ENCODE results near the gene UFSP2.
"Not testable (repeated sequence)": the region's sequence is repeated elsewhere in the genome, so short reads cannot be mapped to it uniquely, and the experiment has no call there.

The UFSP2 gene

GRCh38 chr4:185384061-185384460 is 41.7 kb downstream of the UFSP2 start:
- no peak for DNase-seq (ENCODE audit: low read depth)

DNA sequence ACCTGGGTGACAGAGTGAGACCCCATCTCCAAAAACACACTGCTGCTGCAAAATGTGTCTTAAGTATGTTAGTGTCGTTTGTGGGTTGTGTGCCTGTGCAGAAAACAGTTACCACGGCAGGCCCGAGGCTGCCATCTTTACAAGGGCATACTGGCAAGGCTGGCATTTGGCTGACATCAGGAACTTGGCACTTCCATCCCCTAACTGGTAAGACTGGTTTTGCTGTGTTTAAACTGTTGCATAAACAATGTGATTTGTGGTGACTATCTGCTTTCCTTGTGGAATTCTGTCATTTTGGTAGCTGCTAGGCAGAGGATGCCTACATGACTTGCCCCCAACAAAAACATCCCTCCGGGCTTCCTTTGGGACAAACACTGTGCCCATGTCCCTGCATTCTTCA is 42.3 kb downstream of the UFSP2 start:
- no peak for DNase-seq (ENCODE audit: low read depth)

DNA sequence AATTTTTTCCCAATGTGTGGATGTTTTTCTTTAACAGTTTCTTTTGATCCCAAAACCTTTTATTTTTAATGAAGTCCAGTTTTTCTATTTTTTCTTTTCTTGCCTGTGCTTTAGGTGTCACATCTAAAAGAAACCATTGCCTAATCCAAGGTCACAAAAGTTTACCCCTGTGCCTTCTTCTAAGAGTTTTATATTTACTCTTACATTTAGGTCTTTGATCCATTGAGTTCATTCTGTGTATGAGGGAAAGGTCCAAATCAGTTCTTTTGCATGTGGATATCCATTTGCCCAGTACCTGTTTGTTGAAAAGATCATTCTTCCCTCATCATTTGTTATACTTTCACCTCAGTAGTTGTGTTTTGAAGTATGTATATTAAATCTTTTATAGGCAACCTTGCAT is 43.0 kb downstream of the UFSP2 start:
- no peak for DNase-seq (ENCODE audit: low read depth)

GRCh38 chr4:185381288-185382196 is 44.2 kb downstream of the UFSP2 start:
- no peak for DNase-seq (ENCODE audit: low read depth)

DNA sequence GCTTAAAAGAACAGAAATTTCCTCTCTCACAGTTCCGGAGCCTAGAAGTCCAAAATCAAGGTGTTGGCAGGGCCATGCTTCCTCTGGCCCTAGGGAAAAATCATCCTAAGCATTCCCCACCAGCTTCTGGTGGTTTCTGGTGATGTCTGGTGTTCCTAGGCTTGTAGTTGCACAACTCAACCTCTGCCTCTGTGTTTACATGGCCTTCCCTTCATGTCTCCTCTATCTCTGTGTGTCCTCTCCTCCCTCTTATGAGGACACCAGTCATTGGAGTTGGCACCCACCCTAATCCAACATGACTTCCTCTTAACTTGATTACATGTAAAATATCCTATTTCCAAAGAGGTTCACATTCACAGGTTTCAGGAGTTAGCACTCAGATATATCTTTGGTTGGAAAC is 45.4 kb downstream of the UFSP2 start:
- no peak for DNase-seq (ENCODE audit: low read depth)

DNA sequence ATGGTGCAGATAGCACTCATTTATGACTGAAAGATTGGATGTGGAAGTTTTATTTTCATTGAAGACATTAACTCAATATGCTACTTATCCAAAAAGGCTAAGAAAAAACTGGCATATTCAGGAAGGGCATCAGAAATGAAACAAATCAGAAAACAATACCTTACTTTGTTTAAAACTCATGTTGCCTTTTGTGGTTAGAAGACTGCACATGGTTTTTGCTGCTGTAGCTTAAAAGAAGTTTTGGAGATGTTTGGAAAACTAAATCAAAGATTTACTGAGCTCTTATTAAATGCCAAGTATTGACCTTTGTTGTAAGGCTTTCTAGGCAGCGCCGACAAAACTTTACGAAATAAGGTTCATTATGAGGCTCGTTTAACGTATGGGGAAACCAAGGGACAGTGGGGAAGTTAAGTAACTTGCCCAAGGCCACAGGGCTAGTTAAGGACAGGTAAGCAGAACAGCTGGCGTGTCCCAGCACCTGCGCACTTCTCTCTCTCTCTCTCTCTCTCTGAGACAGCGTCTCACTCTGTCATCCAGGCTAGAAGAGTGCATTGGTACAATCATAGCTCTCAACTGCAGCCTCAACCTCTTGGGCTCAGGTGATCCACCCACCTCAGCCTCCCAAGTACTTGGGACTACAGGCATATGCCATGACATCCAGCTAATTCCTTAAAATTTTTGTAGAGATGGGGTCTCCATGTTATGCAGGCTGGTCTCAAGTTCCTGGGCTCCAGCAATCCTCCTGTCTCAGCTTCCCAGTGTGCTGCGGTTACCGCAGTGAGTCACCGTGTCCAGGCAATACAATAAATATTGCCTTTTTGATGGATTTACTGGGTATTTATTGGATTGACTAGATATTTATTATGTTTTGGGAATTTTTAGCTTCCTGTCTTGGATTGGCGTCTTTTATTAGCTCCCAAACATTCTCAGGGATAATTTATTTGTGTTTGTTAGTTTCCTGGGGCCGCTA is 46.2 kb downstream of the UFSP2 start:
- DNase-seq (ENCODE audit: low read depth), result no peak

DNA sequence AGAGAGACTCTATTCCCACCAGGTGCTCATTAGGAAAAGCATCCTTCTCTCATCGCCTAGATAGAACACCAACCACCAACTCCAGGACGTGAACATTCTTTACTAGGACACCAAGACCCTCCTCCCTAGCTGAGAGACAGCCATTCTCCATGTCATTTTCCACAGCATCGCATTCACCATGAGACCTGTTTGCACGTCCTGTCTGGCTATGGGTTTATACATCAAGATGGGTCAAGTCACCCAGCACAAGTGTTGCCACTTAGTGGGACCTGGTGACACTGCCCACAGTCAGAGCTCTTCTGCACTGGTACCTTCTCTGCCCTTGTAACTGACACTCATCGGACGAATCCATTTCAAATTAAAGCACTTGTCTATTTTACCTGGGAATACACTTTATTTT is 47.5 kb downstream of the UFSP2 start:
- no peak for DNase-seq (ENCODE audit: low read depth)

DNA sequence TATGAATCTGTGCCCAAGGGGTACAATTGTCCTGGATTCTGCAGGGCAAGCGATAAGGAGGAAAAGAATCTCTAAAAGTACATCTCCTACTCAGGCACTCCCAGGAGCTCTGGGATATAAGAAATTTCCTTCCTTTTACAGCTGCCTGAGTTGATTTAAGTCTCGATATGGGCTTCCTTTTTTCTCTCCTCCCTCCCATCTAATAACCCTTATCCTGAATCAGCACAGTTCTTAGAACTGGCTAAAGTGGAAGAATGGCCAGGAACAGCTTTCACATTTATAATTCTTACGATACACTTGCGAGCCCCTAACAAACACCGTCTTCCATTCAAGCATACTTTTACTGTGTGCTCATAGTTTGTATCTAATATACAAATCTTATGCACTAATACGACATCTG is 51.2 kb downstream of the UFSP2 start:
- DNase-seq (ENCODE audit: low read depth), result no peak

- DNase-seq (ENCODE audit: low read depth), result no peak
These were observed 51.7 kb downstream of the UFSP2 start for GRCh38 chr4:185374027-185374426.

DNA sequence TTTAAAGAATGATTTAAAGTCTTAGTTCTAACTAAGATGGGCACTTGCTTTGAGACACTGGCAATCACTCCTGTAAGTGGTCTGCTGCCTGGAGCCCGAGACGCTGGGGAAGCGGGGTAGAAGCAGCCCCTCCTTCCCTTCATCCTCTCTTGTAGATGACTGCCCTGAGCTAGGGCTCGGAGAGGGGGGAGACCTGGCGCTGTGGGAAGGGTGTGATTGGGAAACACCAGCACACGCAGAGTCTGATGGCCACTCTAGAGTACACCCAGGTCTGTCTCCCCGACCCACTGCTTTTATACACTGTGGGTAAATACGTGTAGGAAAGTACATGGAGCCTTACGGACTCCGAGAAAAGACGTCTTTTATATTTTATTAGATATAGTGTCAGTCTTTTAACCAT is 54.1 kb downstream of the UFSP2 start:
- no peak for DNase-seq (ENCODE audit: low read depth)

- no peak for DNase-seq (ENCODE audit: low read depth)
These were observed 55.4 kb downstream of the UFSP2 start for GRCh38 chr4:185370268-185370949.

- no peak for DNase-seq (ENCODE audit: low read depth)
These were observed 56.0 kb downstream of the UFSP2 start for GRCh38 chr4:185369731-185370130.

DNA sequence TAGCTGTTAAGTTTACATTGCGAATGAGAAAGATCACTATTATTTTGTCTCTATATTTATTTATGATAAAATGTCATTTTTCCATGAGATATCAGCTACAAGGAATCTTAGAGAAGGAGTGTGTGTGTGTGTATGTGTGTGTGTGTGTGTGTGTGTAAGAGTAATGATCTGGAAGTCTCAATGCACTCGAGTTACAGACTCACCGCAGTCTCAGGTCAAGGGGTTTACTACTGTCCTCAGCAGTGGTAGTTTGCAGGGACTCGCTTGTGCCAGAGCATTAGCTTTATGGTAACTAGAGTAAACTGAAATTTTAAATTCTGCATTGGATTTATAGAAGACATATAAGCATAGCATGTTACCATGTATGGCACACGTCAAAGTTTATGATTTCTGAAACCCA is 60.9 kb downstream of the UFSP2 start:
- DNase-seq (ENCODE audit: low read depth), result no peak

- DNase-seq (ENCODE audit: low read depth), result no peak
These were observed 62.5 kb downstream of the UFSP2 start for GRCh38 chr4:185363251-185363650.

GRCh38 chr4:185362570-185362969 is 63.2 kb downstream of the UFSP2 start:
- not testable (repeated sequence) for DNase-seq (ENCODE audit: low read depth)

DNA sequence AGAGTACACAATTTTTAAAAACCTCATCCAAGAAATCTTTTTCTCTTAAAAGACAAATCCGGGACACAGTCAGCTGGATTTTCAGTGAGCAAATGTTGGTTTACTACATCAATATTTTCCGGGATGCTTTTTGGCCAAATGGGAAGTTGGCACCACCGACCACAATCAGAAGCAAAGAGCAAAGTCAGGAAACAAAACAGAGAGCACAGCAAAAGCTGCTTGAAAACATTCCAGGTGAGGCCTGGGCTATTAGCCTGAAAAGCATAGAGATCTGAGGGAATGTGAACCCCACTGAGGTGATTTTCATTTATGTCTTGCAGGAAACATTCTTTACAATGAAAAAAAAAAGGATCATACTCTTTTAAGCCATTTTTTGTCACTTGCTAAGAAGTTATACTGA is 63.9 kb downstream of the UFSP2 start:
- no peak for DNase-seq (ENCODE audit: low read depth)

DNA sequence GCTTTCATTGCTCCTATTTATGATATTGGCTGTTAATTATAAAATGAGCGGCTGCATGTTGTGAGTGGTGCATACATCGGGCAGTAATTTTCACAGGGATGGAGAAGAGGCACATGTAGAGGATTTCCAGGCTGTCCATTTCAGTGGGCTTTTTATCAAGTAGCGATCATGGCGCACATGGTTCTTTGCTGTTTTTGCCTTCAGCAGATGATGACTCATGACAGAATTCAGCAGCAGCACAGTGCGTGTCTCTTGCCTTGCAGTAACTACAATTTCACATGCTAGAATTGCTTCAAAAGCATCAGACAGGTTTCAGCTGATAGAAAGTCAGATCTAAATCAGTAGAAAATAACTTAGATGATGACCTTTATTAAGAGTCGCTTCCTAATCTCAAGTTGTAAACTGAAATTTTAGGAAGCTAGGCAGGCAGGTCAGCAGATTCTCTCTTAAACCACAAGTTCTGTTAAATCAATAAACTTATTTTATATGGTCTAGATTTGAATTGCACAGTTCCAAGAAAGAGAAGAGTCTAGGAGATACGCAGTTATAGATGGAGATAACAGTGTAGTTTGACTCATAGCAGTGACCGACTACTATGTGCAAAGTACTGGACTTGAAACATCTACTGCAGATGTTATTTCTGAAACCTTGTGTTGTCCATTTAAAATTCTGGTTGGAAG is 65.9 kb downstream of the UFSP2 start:
- DNase-seq (ENCODE audit: low read depth), result peak; percentile 8

DNA sequence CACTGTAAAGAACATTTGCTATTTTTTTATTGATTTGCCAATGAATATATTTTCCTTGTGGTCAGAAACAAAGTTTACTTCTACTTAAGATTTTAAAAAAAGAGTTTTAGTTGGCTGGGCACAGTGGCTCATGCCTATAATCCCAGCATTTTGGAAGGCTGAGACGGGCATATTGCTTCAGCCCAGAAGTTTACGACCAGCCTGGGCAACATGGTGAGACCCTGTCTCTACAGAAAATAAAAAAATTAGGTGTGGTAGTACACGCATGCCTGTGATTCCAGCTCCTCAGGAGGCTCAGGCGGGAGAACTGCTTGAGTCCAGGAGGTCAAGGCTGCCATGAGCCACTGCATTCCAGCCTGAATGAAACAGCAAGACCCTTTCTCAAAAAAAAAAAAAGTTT is 66.8 kb downstream of the UFSP2 start:
- no peak for DNase-seq (ENCODE audit: low read depth)

DNA sequence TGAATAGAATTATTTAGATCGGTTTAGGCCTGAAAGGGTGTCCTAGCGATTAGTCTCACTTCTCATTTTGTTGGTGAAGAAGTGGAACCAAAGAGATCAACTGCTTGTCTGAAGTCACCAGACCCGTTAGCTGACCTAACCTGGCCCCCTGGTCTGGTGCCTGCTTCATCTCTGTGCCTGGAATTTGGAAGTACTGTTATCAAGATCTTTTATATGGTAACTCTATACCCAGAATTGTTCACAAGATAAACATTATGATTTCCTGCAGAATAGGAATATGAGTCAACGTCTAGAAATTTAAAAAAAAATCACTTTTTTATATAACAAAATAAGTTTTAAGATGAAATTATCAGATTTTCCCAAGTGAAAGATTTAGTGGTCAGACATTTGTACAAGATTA is 67.2 kb downstream of the UFSP2 start:
- DNase-seq (ENCODE audit: low read depth), result no peak

DNA sequence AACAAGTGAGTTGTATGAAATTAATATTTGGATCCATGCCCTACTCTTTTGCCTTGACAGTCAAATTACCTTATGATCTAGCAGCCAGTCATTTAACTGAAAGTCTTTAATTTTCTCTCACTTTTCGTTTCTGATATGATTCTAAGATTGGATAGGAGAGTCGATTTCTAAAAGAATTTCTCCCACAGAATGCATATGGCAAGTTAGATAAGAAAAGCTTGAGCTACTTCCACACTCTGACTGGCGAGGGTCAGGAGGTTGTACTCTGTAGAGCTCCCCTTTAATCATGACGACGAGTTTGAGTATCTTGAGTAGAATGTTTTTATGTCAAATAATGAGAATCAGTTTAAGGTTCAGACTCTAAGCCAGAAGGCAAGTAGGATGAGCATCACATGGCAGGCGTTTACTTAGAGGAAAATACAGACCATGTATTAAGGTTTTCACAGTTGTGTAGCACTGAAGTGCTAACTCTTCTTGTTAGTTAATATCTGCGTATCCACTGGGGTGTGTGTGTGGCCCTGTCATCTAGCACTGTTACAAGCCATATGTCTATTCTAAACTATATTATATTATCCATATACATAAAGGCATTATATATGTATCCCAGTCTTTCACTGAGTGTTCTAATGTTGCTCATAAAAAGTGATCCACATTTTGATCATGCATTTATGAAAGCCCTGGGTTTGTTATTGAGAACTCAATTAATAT is 67.9 kb downstream of the UFSP2 start:
- no peak for DNase-seq (ENCODE audit: low read depth)

- peak; percentile 26 for DNase-seq (ENCODE audit: low read depth)
These were observed 68.6 kb downstream of the UFSP2 start for GRCh38 chr4:185357211-185357610.

Data from fibroblast of the conjunctiva (primary cell).